ENCODE data around the gene CCR4. TPM values are rescaled to one million over a fixed set of nuclear protein-coding genes. Genes with fewer than 3 reads are reported as not detected.

Gene CCR4
- polyA plus RNA-seq, 2 of the 4 experiments (the other 2 are of a cell fraction): not detected

DNA sequence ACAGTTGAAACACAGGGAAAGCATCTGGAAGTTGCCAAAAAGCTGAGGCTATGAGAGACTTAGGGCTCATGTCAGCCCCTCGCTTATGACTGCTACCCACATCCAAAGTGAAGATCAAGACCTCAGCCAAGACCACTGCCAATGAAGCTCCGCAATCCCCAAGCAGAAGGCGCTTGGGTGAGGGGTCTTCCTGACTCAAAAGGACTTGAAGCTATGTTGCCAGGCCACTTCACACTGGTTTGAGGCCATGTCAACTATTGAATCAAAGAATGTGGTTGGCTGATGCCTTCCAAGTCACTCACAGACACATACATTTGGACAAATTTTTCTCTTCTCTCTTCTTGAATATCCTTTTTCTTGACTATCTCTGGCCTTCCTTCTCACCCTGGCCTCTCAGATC is 928 bp upstream of the CCR4 start:
- CTCF ChIA-PET: interaction anchor here (0.7 to 6.4 kb wide), 4 partner anchors 9 to 122 kb away, joined by 3 to 53 read pairs (median 4); no protein-coding TSS in a partner anchor
- POLR2A ChIA-PET: no interaction called here
- DNase-seq (ENCODE audit: low read depth in 1 of 2, low spot score in 1 of 2) (no peak), FAIRE-seq (no peak), ATAC-seq (no peak)
- TF ChIP-seq EHF (CRISPR knock-in tag; IDR thresholded peaks at IDR 0.05) (no peak), ZSCAN20 (CRISPR knock-in tag; IDR thresholded peaks at IDR 0.05) (no peak), ATOH8 (CRISPR knock-in tag; IDR thresholded peaks at IDR 0.05; ENCODE audit: low read depth) (no peak), NR3C1 (IDR thresholded peaks at IDR 0.05) (no peak), RFX5 (IDR thresholded peaks at IDR 0.05) (no peak), EHMT2 (IDR thresholded peaks at IDR 0.05; ENCODE audit: low read depth) (no peak), POLR2A (IDR thresholded peaks at IDR 0.05; ENCODE audit: low read length) (no peak), JUN (IDR thresholded peaks at IDR 0.05) (no peak)
- no peaks in the 10 kb centered on the region for H3K9me3 ChIP-seq
- no peak overlapping the region for H3K27ac ChIP-seq
- H3K4me2 ChIP-seq: no peak overlapping the region
- WGBS (ENCODE audit: missing lambda C conversion rate): 68% methylated on average over 3 of the region's 3 CpGs
- H3K4me3 ChIP-seq: no peak overlapping the region
- no peaks in the 10 kb centered on the region for H3K4me1 ChIP-seq

DNA sequence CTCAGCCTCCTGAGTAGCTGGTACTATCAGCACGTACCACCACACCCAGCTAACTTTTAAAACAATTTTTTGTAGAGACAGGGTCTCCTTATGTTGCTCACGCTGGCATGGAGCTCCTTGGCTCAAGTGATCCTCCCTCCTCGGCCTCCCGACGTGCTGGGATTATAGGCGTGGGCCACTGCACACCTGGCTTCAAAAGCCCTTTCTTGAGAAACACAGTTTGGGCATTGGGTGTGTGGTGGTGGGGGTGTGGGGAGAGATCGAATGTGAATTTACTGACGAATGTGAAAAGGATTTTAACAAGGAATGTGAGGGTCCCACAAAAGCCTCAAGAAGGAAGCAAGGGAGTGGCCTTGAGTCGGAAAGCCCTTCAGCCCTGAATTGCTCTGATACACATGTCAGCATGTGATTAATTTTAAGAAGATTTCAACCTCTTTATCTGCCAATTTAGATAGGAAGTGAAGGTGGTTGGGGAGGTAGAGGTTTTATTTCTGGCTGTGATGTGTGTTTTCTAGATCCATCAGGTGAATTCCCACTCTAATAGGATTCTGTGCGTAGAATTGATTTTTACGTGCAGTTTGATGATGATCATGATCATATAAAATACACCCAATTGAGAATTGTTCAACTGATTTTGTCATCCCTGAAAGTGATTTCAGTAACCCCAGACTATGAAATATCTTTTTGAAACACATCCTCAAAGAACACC is 1.1 kb downstream of the CCR4 start:
- no peak for ATAC-seq
- CTCF ChIA-PET: interaction anchor here (1.7 to 6.4 kb wide), 2 partner anchors 120 to 834 kb away, joined by 5 to 53 read pairs; no protein-coding TSS in a partner anchor
- no peak for FAIRE-seq
- POLR2A ChIA-PET: no interaction called here
- WGBS (ENCODE audit: missing lambda C conversion rate): 66% methylated on average over 11 of the region's 11 CpGs
- Histone ChIP-seq H3K4me1 (no peaks in the 10 kb centered on the region), H3K9me3 (no peaks in the 10 kb centered on the region), H3K4me3 (no peak overlapping the region), H3K27ac (no peak overlapping the region), H3K4me2 (no peak overlapping the region)
- no peak for DNase-seq (ENCODE audit: low read depth in 1 of 2, low spot score in 1 of 2)
- TF ChIP-seq TFCP2L1 (CRISPR knock-in tag; IDR thresholded peaks at IDR 0.05) (no peak), SMC3 (IDR thresholded peaks at IDR 0.05) (no peak), SREBF2 (IDR thresholded peaks at IDR 0.05) (no peak), HEYL (CRISPR knock-in tag; IDR thresholded peaks at IDR 0.05) (no peak), CHD2 (IDR thresholded peaks at IDR 0.05; ENCODE audit: low read length, partially characterized antibody) (no peak), RARB (CRISPR knock-in tag; IDR thresholded peaks at IDR 0.05) (no peak)

GRCh38 chr3:32954506-32954905 is 3.1 kb downstream of the CCR4 start:
- WGBS (ENCODE audit: missing lambda C conversion rate): 97% methylated on average over 1 of the region's 1 CpG
- Histone ChIP-seq H3K9me3 (no peaks in the 10 kb centered on the region), H3K4me2 (no peak overlapping the region), H3K4me1 (no peaks in the 10 kb centered on the region), H3K27ac (no peak overlapping the region), H3K4me3 (no peak overlapping the region)
- no peak for TF ChIP-seq BCL3 (IDR thresholded peaks at IDR 0.05)
- no peak for TF ChIP-seq HOXA7 (CRISPR knock-in tag; IDR thresholded peaks at IDR 0.05)
- TF ChIP-seq, protein P1, sequence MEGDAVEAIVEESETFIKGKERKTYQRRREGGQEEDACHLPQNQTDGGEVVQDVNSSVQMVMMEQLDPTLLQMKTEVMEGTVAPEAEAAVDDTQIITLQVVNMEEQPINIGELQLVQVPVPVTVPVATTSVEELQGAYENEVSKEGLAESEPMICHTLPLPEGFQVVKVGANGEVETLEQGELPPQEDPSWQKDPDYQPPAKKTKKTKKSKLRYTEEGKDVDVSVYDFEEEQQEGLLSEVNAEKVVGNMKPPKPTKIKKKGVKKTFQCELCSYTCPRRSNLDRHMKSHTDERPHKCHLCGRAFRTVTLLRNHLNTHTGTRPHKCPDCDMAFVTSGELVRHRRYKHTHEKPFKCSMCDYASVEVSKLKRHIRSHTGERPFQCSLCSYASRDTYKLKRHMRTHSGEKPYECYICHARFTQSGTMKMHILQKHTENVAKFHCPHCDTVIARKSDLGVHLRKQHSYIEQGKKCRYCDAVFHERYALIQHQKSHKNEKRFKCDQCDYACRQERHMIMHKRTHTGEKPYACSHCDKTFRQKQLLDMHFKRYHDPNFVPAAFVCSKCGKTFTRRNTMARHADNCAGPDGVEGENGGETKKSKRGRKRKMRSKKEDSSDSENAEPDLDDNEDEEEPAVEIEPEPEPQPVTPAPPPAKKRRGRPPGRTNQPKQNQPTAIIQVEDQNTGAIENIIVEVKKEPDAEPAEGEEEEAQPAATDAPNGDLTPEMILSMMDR (IDR thresholded peaks at IDR 0.05): no peak
- TF ChIP-seq FOXS1 (CRISPR knock-in tag; IDR thresholded peaks at IDR 0.05): no peak
- ChIA-PET POLR2A (no interaction called here), CTCF (interaction anchor here (0.6 to 1.7 kb wide), 3 partner anchors 120 to 832 kb away, joined by 3 to 5 read pairs (median 5); no protein-coding TSS in a partner anchor)
- FAIRE-seq (no peak), DNase-seq (ENCODE audit: low read depth in 1 of 2, low spot score in 1 of 2) (no peak), ATAC-seq (no peak)
